ENCODE data around the gene CHGA.

DNA sequence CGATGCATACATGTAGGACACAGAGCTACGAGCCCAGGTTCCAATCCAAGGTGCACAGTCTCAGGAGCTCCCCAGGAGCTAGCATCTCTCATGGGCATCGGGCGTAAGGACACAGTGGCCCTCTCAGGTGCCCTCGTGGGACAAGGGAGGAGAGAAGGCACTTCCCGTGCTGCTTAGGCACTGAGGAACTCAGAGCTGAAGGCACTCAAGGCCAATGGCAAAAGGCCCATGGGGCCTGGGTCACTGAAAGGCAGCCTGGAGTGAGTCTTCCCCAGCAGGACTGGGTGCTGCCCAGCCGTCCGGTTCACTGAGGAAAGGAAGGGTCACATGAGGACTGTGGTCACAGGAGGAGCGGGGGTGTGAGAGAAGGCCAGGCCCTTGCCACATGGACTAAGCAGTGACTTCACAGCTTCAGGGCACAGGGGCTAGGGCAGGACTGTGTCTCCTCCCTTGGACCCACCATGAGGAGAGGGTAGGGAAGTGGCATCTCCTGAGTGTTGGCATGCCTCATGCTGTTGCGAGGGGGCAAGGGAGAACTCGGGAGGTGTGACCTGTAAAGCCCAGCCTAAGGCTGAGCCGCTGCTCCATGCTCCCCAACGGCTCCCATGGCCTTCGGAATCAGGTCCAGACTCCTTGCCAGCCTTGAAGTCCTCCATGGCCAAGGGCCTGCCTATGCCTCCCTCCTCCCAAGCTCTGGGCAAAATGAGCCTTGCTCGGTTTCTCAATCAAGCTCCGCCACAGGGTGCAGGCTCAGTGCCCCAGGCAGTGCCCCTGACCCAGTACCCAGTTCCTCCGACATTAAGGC lies 51.8 kb downstream of the CHGA start:
- TF ChIP-seq, protein P1, sequence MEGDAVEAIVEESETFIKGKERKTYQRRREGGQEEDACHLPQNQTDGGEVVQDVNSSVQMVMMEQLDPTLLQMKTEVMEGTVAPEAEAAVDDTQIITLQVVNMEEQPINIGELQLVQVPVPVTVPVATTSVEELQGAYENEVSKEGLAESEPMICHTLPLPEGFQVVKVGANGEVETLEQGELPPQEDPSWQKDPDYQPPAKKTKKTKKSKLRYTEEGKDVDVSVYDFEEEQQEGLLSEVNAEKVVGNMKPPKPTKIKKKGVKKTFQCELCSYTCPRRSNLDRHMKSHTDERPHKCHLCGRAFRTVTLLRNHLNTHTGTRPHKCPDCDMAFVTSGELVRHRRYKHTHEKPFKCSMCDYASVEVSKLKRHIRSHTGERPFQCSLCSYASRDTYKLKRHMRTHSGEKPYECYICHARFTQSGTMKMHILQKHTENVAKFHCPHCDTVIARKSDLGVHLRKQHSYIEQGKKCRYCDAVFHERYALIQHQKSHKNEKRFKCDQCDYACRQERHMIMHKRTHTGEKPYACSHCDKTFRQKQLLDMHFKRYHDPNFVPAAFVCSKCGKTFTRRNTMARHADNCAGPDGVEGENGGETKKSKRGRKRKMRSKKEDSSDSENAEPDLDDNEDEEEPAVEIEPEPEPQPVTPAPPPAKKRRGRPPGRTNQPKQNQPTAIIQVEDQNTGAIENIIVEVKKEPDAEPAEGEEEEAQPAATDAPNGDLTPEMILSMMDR (IDR thresholded peaks at IDR 0.05; ENCODE audit: low read depth, low read length): no peak
- TF ChIP-seq, protein P2, sequence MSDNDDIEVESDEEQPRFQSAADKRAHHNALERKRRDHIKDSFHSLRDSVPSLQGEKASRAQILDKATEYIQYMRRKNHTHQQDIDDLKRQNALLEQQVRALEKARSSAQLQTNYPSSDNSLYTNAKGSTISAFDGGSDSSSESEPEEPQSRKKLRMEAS (IDR thresholded peaks at IDR 0.05; ENCODE audit: low read depth, low read length): no peak
